ENCODE data around the gene NOS3. TPM values are rescaled to one million over a fixed set of nuclear protein-coding genes. Genes with fewer than 3 reads are reported as not detected.

The NOS3 gene
- total and polyA plus RNA-seq, 9 of the 15 experiments (the other 6 are each of a cell fraction or from before 2014, with no cell fraction given) = 1.1 to 121 (median 23.6) TPM

GRCh38 chr7:150994141-150994837 is 3.5 kb downstream of the NOS3 start (continued):
- no peak; the same call in 1 of the 2 replicates for TF ChIP-seq ARID4B (CRISPR knock-in tag; IDR thresholded peaks at IDR 0.05)
- peak; percentile 75; the same call in 1 of the 2 replicates for TF ChIP-seq ZBTB9 (CRISPR knock-in tag; IDR thresholded peaks at IDR 0.05)
- TF ChIP-seq ZBTB12 (CRISPR knock-in tag; IDR thresholded peaks at IDR 0.05) = 0 out of 2 replicates have a peak, but pooled peaks have one; percentile 15
- no peak for TF ChIP-seq U2AF2 (optimal IDR thresholded peaks at IDR 0.05; ENCODE audit: low read depth, low read length)
- TF ChIP-seq GTF2F1 (IDR thresholded peaks at IDR 0.05; ENCODE audit: low read depth, low read length) = 0 out of 2 replicates have a peak, but pooled peaks have one; percentile 14
- no peak; the same call in 1 of the 2 replicates for TF ChIP-seq USF1 (CRISPR knock-in tag; IDR thresholded peaks at IDR 0.05)
- peak; percentile 72 for TF ChIP-seq RBFOX2 (IDR thresholded peaks at IDR 0.05; ENCODE audit: low read depth, low read length)
- no peak for TF ChIP-seq U2AF1 (optimal IDR thresholded peaks at IDR 0.05; ENCODE audit: low read depth, low read length)
- no peak for TF ChIP-seq MYBL2 (IDR thresholded peaks at IDR 0.05; ENCODE audit: low read depth)
- TF ChIP-seq MYBL2 (CRISPR knock-in tag; IDR thresholded peaks at IDR 0.05; ENCODE audit: borderline replicate concordance) = no peak
- TF ChIP-seq THRA (IDR thresholded peaks at IDR 0.05) = no peak
- no peak for TF ChIP-seq ZKSCAN3 (CRISPR knock-in tag; IDR thresholded peaks at IDR 0.05)
- peak; percentile 82 for TF ChIP-seq BHLHE40 (IDR thresholded peaks at IDR 0.05; ENCODE audit: low read length)
- TF ChIP-seq MTF1 (CRISPR knock-in tag; IDR thresholded peaks at IDR 0.05; ENCODE audit: borderline replicate concordance) = no peak
- TF ChIP-seq ETS1 (conservative IDR thresholded peaks at IDR 0.05; ENCODE audit: control insufficient read depth, low read depth, low read length) = peak; percentile 84

Data from K562 (cell line).